Natural killer cell (primary cell): ENCODE measurements around the gene UGT1A9. TPM values are rescaled to one million over a fixed set of nuclear protein-coding genes. Genes with fewer than 3 reads are reported as not detected.

Experiments
- ATAC-seq, 3 donors: fragments of 150-1000 bp in 2 of 3; fragments of 200-7000 bp in 1 of 3; cut with Tn5 transposase; 1 replicate in 1 of 3; 2 replicates in 2 of 3; pipeline ENCODE4 v1.10.0; 2021; ENCODE audit warnings: mild to moderate bottlenecking in 2 of 3, moderate library complexity in 2 of 3
- DNase-seq, 2 donors: peaks; one replicate each; pipeline versions ENCODE4 v3.0.0 to v3.0.0-alpha.2; 2013 to 2021; ENCODE audit warnings: mixed read lengths in 1 of 2
- H3K27ac ChIP-seq: one replicate; pipeline ENCODE4 v1.5.1; 2013; ENCODE audit warnings: mild to moderate bottlenecking, low read length
- H3K27me3 ChIP-seq: one replicate; pipeline ENCODE4 v1.6.1; 2013; ENCODE audit warnings: low read length; ENCODE audit not compliant: control insufficient read depth, insufficient read depth
- H3K36me3 ChIP-seq: one replicate; pipeline ENCODE4 v1.6.1; 2013; ENCODE audit warnings: low read length; ENCODE audit not compliant: control insufficient read depth, insufficient read depth
- H3K4me1 ChIP-seq: one replicate; pipeline ENCODE4 v1.6.1; 2013; ENCODE audit warnings: low read length; ENCODE audit not compliant: control insufficient read depth, insufficient read depth
- H3K4me3 ChIP-seq: one replicate; pipeline ENCODE4 v1.5.1; 2013; ENCODE audit warnings: low read length
- H3K9me3 ChIP-seq: one replicate; pipeline ENCODE4 v1.6.1; 2013; ENCODE audit warnings: low read length; ENCODE audit not compliant: control insufficient read depth, insufficient read depth
- H3K27ac Mint-ChIP-seq, 2 donors: one replicate each; pipeline ENCODE4 v1.8.0; 2022; ENCODE audit warnings: mild to moderate bottlenecking in 2 of 2, mixed read lengths in 2 of 2, moderate library complexity in 1 of 2
- H3K27me3 Mint-ChIP-seq, 2 donors: one replicate each; pipeline ENCODE4 v1.8.0; 2022; ENCODE audit warnings: low read depth in 2 of 2, mixed read lengths in 2 of 2
- H3K36me3 Mint-ChIP-seq: one replicate; pipeline ENCODE4 v1.8.0; 2022; ENCODE audit warnings: mixed read lengths
- H3K4me1 Mint-ChIP-seq, 2 donors: one replicate each; pipeline ENCODE4 v1.8.0; 2022; ENCODE audit warnings: mixed read lengths in 2 of 2
- H3K4me3 Mint-ChIP-seq: one replicate; pipeline ENCODE4 v1.8.0; 2022; ENCODE audit warnings: mild to moderate bottlenecking, moderate library complexity, mixed read lengths
- H3K9me3 Mint-ChIP-seq, 2 donors: one replicate each; pipeline ENCODE4 v1.8.0; 2022; ENCODE audit warnings: mixed read lengths in 2 of 2
- CTCF ChIP-seq: fragments of 200-600 bp; IDR thresholded peaks from one replicate; pipeline ENCODE4 v1.8.0; 2022; ENCODE audit warnings: antibody characterized with exemption
- WGBS: methylation state at CpG from one replicate; pipeline ENCODE4 v1.1.7; 2013; ENCODE audit warnings: missing lambda C conversion rate; ENCODE audit not compliant: insufficient coverage; 5-methylcytosine and 5-hydroxymethylcytosine counted together
- intact Hi-C: fragments of 100-400 bp; cut with micrococcal nuclease; formaldehyde crosslinking; loops from one replicate; pipeline ENCODE4 v1.14.2; 2022
- total RNA-seq, 4 donors: library from RNA; stranded (reverse); fragments of 120-200 nt in 1 of 4; gene quantifications; one replicate each; pipeline versions ENCODE4 v1.2.3 to v1.2.4, GENCODE V29; 2013 to 2022

UGT1A9 gene
- total RNA-seq, 3 donors from 2014 or later (not counting 1 experiment from before 2014, with no cell fraction given), result not detected

- Histone ChIP-seq H3K4me1 (no peaks in the 10 kb centered on the region), H3K27me3 (no peaks in the 10 kb centered on the region), H3K9me3 (no peaks in the 10 kb centered on the region), H3K36me3 (no peaks in the 10 kb centered on the region), H3K4me3 (no peak overlapping the region), H3K27ac (no peak overlapping the region)
- intact Hi-C loops, result no loop called here
- Mint-ChIP-seq H3K9me3 (no peaks in the 10 kb centered on the region), H3K36me3 (peaks cover 6% of the 10 kb centered on the region), H3K4me3 (no peak overlapping the region), H3K27me3 (peaks cover 9 to 12% of the 10 kb centered on the region in 2 donors), H3K4me1 (no peaks in the 10 kb centered on the region), H3K27ac (no peak overlapping the region)
- no peak for TF ChIP-seq CTCF
- no peak for DNase-seq
- WGBS, result no CpG with 5 or more reads among the region's 3 CpGs
- no peak for ATAC-seq
These were observed 30.5 kb downstream of the UGT1A9 start for GRCh38 chr2:233702238-233702637.

GRCh38 chr2:233705911-233706506 lies 34.3 kb downstream of the UGT1A9 start:
- Histone ChIP-seq H3K9me3 (no peaks in the 10 kb centered on the region), H3K36me3 (no peaks in the 10 kb centered on the region), H3K4me3 (no peak overlapping the region), H3K27ac (no peak overlapping the region), H3K27me3 (no peaks in the 10 kb centered on the region), H3K4me1 (no peaks in the 10 kb centered on the region)
- 49% methylated on average over 4 of the region's 4 CpGs for WGBS
- DNase-seq (no peak), ATAC-seq (no peak)
- no peak for TF ChIP-seq CTCF
- H3K27me3 Mint-ChIP-seq, result peaks cover 18 to 21% of the 10 kb centered on the region in 2 donors
- no peak overlapping the region for H3K4me3 Mint-ChIP-seq
- intact Hi-C loops, result no loop called here
- no peaks in the 10 kb centered on the region for H3K9me3 Mint-ChIP-seq
- H3K27ac Mint-ChIP-seq, result no peak overlapping the region
- no peaks in the 10 kb centered on the region for H3K4me1 Mint-ChIP-seq
- H3K36me3 Mint-ChIP-seq, result peaks cover 6% of the 10 kb centered on the region

- Histone ChIP-seq H3K4me3 (no peak overlapping the region), H3K27ac (no peak overlapping the region), H3K4me1 (no peaks in the 10 kb centered on the region), H3K9me3 (no peaks in the 10 kb centered on the region), H3K36me3 (no peaks in the 10 kb centered on the region), H3K27me3 (no peaks in the 10 kb centered on the region)
- Mint-ChIP-seq H3K4me3 (no peak overlapping the region), H3K4me1 (no peaks in the 10 kb centered on the region), H3K27ac (no peak overlapping the region), H3K9me3 (no peaks in the 10 kb centered on the region), H3K27me3 (peaks cover 18 to 21% of the 10 kb centered on the region in 2 donors), H3K36me3 (peaks cover 6% of the 10 kb centered on the region)
- WGBS, result 100% methylated on average over 1 of the region's 1 CpG
- no peak for TF ChIP-seq CTCF
- intact Hi-C loops, result no loop called here
- DNase-seq, result no peak
- no peak for ATAC-seq
These were observed 35.0 kb downstream of the UGT1A9 start for GRCh38 chr2:233706720-233707119.
